D341Med (cell line): ENCODE data around the gene BMPER.

Experiments used
- DNase-seq: peaks from one replicate; pipeline ENCODE4 v3.0.0; 2012; ENCODE audit warnings: low spot score

The BMPER gene

GRCh38 chr7:34064519-34065158 is 159.3 kb downstream of the BMPER start:
- no peak for DNase-seq

- DNase-seq, result no peak
These were observed 161.1 kb downstream of the BMPER start for GRCh38 chr7:34066411-34066810.

DNA sequence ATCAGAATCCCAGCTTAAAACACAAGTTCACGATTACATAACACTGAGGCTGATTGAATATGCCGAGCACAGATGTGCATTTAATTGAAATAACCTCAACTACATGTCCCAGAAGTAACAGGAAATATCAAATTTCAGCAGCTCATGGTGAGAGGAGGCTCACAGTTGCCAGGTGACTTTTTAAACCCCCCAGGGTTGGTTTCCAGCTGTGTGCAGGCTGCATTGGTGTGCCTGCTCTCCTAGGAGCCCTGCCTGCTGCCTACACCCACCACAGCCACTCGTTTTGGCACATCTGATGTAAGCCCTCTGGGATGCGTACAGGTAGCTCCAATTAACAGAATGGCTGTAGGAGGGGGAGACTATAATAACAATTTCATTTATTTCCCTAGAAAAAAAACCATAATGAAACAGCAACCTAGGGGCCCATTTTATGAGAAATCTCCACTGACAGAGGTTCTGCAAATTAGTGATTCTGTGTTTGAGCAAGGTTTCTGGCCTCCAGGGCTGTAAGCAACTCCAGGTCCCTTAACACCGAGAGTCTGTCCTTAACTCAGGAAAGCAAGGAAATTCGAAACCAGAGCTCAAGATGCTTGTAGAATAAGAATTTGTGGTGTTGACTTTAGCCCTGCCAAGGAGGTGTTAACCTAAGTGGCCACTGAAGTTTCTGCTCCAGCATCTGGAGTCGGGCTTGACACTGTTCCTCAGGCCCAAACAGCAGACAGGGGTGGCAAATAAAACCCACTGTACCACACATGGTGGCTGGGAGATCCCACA is 161.9 kb downstream of the BMPER start:
- no peak for DNase-seq

- DNase-seq, result no peak
These were observed 164.3 kb downstream of the BMPER start for GRCh38 chr7:34069676-34070075.

GRCh38 chr7:34070511-34071323 is 165.4 kb downstream of the BMPER start:
- no peak for DNase-seq

GRCh38 chr7:34073676-34074075 is 168.3 kb downstream of the BMPER start:
- DNase-seq, result no peak

DNA sequence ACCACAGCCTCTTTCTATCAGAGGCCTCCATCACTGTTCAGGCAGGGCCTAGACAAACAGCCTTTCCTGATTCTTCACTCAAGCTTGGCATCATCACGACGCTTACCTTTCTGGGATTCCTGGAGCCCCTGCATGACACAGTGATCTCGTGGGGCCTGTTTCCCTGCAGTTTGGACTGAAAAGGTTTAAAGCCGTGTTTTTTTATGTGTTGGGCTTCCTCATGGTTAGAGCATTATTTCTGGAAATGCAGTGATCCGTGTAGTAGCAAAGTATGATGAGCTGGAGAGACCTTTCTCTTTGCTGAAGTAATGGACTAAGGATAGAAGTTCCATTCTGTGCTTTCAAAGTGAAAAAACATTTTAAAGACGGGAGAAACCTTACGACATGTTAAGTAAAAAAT is 169.1 kb downstream of the BMPER start:
- DNase-seq, result no peak

GRCh38 chr7:34075523-34076370 is 170.4 kb downstream of the BMPER start:
- DNase-seq, result no peak

DNA sequence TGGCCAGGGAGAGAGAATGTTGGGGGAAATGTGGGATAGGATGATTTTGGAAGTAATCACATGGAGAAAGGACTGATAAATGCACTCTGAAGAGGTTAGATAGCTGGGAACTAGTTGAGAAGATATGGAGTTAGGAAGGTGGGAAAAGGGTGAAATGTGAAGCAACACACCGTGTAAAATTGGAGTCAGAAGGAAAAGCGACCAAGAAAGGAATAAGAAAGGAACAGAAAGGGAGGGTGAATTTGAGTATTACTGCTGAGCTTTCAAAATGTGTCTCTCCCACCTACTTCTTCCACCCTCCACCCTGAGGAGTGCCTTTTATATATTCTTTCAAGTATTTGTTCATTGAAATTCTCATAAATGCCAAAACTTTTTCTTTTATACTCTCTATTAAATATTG is 171.8 kb downstream of the BMPER start:
- no peak for DNase-seq

DNA sequence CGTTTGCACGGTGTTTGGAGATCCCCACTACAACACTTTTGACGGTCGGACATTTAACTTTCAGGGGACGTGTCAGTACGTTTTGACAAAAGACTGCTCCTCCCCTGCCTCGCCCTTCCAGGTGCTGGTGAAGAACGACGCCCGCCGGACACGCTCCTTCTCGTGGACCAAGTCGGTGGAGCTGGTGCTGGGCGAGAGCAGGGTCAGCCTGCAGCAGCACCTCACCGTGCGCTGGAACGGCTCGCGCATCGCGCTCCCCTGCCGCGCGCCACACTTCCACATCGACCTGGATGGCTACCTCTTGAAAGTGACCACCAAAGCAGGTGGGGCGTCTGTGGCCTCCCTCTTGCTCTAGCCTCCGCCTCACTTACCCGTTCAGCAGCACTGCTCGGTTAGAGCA is 173.5 kb downstream of the BMPER start:
- DNase-seq, result no peak

GRCh38 chr7:34080513-34080912 is 175.2 kb downstream of the BMPER start:
- no peak for DNase-seq

DNA sequence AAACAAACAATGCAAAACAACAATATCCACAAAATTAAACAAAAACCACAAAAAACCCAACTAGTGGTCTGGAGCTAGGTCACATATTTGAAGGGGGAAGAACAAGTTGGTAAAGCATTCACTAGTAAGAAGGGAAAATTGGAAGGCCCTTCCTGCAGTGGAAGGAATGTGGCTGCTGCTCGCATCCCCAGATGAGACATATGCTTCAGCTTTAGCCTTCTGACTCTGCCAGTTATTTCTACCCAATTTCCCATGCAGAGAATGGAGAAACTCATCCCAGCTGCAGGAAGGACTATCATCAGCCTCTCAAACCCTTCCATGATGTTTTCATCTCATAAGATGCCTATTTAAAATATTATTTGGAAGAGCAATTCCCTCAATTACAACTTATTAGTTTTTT is 176.6 kb downstream of the BMPER start:
- DNase-seq, result no peak

- no peak for DNase-seq
These were observed 178.1 kb downstream of the BMPER start for GRCh38 chr7:34083440-34083839.

DNA sequence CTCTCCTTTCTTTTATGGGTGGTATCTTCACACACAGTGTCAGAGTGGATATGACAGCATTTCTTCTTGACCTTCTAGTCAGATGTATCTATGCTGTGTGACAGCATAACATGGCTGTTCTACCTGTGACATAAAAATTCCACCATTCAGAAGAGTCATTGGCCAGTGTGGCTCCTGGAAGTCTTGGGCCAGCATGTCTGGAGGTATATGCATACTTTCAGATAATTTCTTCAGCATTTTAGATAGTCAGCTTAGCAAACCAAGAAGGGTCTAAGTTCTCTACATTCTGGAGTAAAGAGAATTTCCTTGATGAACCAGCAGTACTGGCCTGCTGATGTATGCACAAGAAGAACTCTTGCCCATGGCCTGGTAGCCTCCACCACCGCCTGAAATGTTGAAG is 179.3 kb downstream of the BMPER start:
- DNase-seq, result no peak

GRCh38 chr7:34086064-34086463 is 180.7 kb downstream of the BMPER start:
- DNase-seq, result no peak

DNA sequence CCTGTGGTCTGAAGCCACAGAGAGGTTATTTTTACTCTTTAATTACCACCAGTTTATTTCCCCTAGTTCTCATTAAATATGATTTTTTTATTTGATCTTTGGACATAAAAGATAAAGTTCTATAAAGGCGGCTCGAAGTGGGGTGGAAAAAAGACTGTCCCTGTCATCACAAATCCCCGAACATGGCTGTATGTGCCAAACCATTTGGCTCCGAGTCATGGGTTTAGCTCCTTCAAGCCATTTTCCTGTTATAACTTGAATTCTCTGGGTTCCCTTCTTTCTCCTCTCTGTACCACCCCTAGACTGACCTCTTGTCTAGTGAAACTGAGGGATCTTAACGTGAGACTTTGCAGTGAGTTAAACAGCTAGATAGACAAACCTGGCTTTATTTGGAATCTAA is 181.6 kb downstream of the BMPER start:
- no peak for DNase-seq

- DNase-seq, result peak; percentile 61
These were observed 182.9 kb downstream of the BMPER start for GRCh38 chr7:34087892-34088891.

DNA sequence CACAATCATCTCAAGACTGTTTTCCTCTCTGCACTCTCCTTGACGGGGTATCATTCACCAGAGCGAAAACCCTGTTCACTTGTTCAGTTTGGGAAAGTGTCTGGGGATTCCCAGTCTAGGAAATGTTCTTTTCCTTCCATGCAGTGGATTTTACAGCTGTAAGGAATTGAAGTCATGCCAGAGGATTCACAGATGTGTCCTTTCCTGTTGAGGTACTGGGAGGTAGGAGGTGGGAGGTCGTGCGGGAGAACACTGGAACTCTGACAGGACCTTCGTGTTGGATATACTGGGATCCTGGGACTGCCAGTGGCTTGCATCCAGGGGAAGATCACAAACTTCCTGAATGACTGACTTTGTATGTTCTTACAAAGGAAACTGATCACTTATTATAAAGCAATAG is 185.5 kb downstream of the BMPER start:
- DNase-seq, result no peak

- DNase-seq, result peak; percentile 52
These were observed 186.1 kb downstream of the BMPER start for GRCh38 chr7:34091321-34091917.

DNA sequence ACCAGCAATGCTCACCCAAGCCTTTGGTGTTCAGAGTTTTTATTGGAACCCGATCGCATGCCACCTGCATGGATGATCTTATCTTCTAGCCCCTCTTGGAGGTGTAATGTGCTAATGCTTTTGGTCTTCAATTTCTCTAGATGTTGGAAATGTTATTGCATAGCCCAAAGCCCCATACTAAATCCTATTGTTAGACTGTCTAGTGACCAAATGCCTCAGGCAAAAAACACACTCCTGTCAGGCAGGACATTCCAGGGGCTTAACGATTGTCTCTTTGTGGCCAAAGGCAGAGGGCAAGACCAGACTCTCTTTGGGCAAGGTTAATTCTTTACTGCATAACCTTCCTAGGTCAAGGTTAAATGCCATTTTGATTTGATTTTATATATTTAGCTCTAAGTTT is 187.9 kb downstream of the BMPER start:
- no peak for DNase-seq
